ENCODE data around the gene RAPGEF5.

DNA sequence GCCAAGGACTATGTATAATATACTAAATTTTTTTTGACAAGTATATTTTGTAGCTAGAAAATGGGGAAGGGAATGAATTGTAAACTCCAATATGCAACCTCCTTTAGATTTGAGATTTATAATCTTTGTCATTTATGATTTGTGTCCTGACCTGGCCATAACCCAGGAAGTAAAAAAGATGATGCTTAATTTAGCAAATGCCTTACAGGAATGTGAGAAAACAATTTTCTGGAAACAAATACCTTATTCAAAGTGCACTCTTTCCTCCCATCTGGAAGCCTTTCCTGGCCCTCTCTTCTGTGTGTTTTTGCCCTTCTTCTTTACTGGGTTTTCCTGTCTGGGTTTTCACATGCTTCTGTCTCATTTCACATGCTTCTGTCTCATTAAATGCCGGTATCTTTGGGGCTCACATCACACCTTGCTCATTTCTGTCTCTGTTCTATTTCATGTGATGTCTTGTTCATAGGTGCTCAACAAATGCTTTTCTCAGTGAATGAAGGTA is 149.2 kb downstream of the RAPGEF5 start:
- TF ChIP-seq, protein P1, sequence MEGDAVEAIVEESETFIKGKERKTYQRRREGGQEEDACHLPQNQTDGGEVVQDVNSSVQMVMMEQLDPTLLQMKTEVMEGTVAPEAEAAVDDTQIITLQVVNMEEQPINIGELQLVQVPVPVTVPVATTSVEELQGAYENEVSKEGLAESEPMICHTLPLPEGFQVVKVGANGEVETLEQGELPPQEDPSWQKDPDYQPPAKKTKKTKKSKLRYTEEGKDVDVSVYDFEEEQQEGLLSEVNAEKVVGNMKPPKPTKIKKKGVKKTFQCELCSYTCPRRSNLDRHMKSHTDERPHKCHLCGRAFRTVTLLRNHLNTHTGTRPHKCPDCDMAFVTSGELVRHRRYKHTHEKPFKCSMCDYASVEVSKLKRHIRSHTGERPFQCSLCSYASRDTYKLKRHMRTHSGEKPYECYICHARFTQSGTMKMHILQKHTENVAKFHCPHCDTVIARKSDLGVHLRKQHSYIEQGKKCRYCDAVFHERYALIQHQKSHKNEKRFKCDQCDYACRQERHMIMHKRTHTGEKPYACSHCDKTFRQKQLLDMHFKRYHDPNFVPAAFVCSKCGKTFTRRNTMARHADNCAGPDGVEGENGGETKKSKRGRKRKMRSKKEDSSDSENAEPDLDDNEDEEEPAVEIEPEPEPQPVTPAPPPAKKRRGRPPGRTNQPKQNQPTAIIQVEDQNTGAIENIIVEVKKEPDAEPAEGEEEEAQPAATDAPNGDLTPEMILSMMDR (IDR thresholded peaks at IDR 0.05) = no peak
- TF ChIP-seq POLR2A (IDR thresholded peaks at IDR 0.05) = no peak
